ENCODE results near the gene SULT1C2. TPM values are rescaled to one million over a fixed set of nuclear protein-coding genes. Genes with fewer than 3 reads are reported as not detected.

Gene SULT1C2
- total RNA-seq (ENCODE audit: low replicate concordance) = 1.1 TPM in 1 of 2 replicates, not detected in the other

GRCh38 chr2:108288534-108289106 lies at the start of gene SULT1C2:
Gene SULT1C2 (plus strand): TSS chr2:108288895. CDS start chr2:108293668, 4,773 bp downstream.

GRCh38 chr2:108239786-108240185 lies 48.9 kb upstream of the SULT1C2 start, which contains the start of gene SULT1C3:
Gene SULT1C3 (plus strand): TSS chr2:108239968. CDS start chr2:108247195, 7,227 bp downstream.

Other genes with a start within 250 kb of the SULT1C2 start
- gene SULT1C3, start 48.9 kb upstream of the SULT1C2 start, total RNA-seq (ENCODE audit: low replicate concordance) = not detected in 2 replicates
- not detected in 2 replicates for gene SULT1C4, start 89.1 kb downstream of the SULT1C2 start, total RNA-seq (ENCODE audit: low replicate concordance)
- gene GCC2, start 160.3 kb downstream of the SULT1C2 start, total RNA-seq (ENCODE audit: low replicate concordance) = 14.4 and 15.9 TPM in 2 replicates
- gene LIMS1, start 245.6 kb downstream of the SULT1C2 start, total RNA-seq (ENCODE audit: low replicate concordance) = 57.4 and 92.6 TPM in 2 replicates